Lower lobe of right lung (tissue), 2 donors: ENCODE results near the gene PARN. TPM values are rescaled to one million over a fixed set of nuclear protein-coding genes. Genes with fewer than 3 reads are reported as not detected.

Experiments used
- ATAC-seq, 2 donors: fragments of 200-7000 bp; cut with Tn5 transposase; one replicate each; pipeline ENCODE4 v1.9.1; 2020 to 2022; ENCODE audit warnings: mild to moderate bottlenecking in 2 of 2, moderate library complexity in 2 of 2
- DNase-seq: peaks from one replicate; pipeline ENCODE4 v3.0.0-alpha.2; 2020
- H3K27ac ChIP-seq: fragments of 200-600 bp; one replicate; pipeline ENCODE4 v1.8.0; 2022
- H3K27me3 ChIP-seq: fragments of 200-600 bp; one replicate; pipeline ENCODE4 v1.8.0; 2022; ENCODE audit warnings: low read depth
- H3K36me3 ChIP-seq: fragments of 200-600 bp; one replicate; pipeline ENCODE4 v1.8.0; 2022; ENCODE audit warnings: mild to moderate bottlenecking
- H3K4me1 ChIP-seq: fragments of 200-600 bp; one replicate; pipeline ENCODE4 v1.8.0; 2022
- H3K4me3 ChIP-seq: fragments of 200-600 bp; one replicate; pipeline ENCODE4 v1.8.0; 2022; ENCODE audit warnings: mild to moderate bottlenecking
- H3K9me3 ChIP-seq: fragments of 200-600 bp; one replicate; pipeline ENCODE4 v1.8.0; 2022
- intact Hi-C: fragments of 100-400 bp; cut with DNase I; formaldehyde crosslinking; loops from one replicate; pipeline ENCODE4 v1.11.0; 2022
- total RNA-seq: library from RNA; stranded (reverse); fragmentation: NEBNext Ultra II Directional; extraction: Animal tissue kit (Norgen Biotek cat#: 25700); gene quantifications from one replicate; pipeline ENCODE4 v1.2.1, GENCODE V29; 2021
- TF ChIP-seq, protein P1 (sequence below): fragments of 200-600 bp; IDR thresholded peaks from one replicate; pipeline ENCODE4 v1.8.0; 2022; ENCODE audit warnings: antibody characterized with exemption, mild to moderate bottlenecking
- donor health status: DM: no; HTN: yes; CAD: no; lungs with severe emphysema.

Gene PARN
- total RNA-seq, 1 donor from 2014 or later = 35.7 TPM

DNA sequence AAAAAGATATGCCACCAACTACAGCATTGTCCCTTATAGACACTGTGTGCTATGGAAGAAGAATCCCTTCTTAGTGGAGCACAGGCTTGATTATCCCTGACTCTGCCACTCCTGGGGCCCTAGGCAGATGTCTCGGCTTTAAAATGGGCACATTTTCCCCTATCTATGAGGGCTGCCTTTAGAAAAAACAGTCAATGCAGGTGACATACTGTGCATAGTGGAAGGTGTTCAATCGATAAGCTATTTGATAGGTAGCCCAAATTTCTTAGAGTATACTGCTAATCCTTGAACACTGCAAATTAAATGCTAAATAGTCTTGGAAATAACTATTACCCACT is 64.4 kb downstream of the PARN start:
- Histone ChIP-seq H3K27ac (no peak overlapping the region), H3K4me1 (peaks cover 42% of the 10 kb centered on the region), H3K4me3 (no peak overlapping the region), H3K27me3 (no peaks in the 10 kb centered on the region), H3K9me3 (no peaks in the 10 kb centered on the region), H3K36me3 (peaks cover 26% of the 10 kb centered on the region)
- DNase-seq (no peak), ATAC-seq (no peak)
- intact Hi-C loops = no loop called here
- TF ChIP-seq, protein P1, sequence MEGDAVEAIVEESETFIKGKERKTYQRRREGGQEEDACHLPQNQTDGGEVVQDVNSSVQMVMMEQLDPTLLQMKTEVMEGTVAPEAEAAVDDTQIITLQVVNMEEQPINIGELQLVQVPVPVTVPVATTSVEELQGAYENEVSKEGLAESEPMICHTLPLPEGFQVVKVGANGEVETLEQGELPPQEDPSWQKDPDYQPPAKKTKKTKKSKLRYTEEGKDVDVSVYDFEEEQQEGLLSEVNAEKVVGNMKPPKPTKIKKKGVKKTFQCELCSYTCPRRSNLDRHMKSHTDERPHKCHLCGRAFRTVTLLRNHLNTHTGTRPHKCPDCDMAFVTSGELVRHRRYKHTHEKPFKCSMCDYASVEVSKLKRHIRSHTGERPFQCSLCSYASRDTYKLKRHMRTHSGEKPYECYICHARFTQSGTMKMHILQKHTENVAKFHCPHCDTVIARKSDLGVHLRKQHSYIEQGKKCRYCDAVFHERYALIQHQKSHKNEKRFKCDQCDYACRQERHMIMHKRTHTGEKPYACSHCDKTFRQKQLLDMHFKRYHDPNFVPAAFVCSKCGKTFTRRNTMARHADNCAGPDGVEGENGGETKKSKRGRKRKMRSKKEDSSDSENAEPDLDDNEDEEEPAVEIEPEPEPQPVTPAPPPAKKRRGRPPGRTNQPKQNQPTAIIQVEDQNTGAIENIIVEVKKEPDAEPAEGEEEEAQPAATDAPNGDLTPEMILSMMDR = no peak

DNA sequence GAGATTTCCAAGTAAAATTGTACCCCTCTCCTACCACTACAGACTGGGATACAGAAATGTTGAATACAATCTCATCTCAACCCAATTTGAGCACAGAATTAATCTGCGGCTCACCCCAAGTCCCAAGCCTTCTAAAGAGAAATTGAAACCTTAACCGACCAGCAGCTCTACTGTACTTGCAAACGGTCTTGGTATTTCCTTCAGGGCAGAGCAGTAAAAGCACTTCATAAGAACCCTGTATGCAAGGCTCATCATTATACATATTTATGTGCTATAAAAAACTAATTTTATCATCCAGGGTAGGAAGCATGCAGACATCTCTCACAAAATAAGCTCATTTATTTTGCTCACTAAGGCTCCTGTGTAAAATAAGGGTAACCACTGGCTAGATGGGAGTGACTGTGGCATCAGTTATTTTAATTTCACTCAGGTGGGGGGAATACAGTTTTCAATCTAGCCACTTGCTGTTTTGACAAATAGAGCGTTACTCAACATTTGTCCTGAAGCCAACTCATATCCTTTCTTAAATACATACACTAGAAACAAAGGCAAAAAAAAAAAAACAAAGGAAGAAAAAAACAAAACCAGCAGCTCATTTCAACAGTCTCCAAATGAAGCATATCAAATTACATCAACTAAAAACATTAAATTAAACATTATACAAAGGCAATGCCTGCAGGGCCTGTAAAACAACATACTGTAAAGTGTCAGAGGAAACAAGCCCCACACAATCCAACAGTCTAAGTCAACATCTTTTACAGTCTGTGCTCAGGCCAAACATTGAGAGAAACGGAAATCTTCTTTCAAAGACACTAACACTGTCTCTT is 65.0 kb downstream of the PARN start:
- no peaks in the 10 kb centered on the region for H3K9me3 ChIP-seq
- H3K27me3 ChIP-seq = no peaks in the 10 kb centered on the region
- peaks cover 48% of the 10 kb centered on the region for H3K4me1 ChIP-seq
- H3K4me3 ChIP-seq = no peak overlapping the region
- DNase-seq (no peak), ATAC-seq (peak in 1 of 2 donors; percentile 26)
- TF ChIP-seq, protein P1 = no peak
- H3K27ac ChIP-seq = peak overlapping the region; percentile 4
- intact Hi-C loops = no loop called here
- H3K36me3 ChIP-seq = peaks cover 26% of the 10 kb centered on the region

DNA sequence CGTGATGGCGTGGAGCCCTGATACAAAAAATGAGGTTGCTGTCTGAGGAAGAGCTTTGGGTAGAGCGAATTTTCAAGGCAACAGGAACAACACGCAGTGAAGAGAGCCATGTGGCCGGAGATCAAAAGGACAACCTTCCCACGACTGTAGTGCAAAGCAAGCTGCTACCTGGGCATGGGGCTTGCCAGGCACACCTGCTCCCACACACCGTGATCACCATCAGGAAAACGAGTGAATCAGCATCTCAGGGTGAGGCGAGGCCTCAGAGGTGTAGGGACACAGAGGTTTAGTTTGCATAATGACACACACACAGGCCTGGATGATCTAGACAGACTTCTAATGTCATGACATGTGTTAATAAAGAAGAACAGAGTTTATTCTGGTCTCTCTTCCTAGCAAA is 65.7 kb downstream of the PARN start:
- peaks cover 26% of the 10 kb centered on the region for H3K36me3 ChIP-seq
- no peak overlapping the region for H3K4me3 ChIP-seq
- peak in 1 of 2 donors; percentile 62 for ATAC-seq
- H3K27me3 ChIP-seq = no peaks in the 10 kb centered on the region
- no peak for DNase-seq
- H3K27ac ChIP-seq = peak overlapping the region; percentile 4
- intact Hi-C loops = no loop called here
- no peaks in the 10 kb centered on the region for H3K9me3 ChIP-seq
- H3K4me1 ChIP-seq = peaks cover 51% of the 10 kb centered on the region
- TF ChIP-seq, protein P1 = no peak

DNA sequence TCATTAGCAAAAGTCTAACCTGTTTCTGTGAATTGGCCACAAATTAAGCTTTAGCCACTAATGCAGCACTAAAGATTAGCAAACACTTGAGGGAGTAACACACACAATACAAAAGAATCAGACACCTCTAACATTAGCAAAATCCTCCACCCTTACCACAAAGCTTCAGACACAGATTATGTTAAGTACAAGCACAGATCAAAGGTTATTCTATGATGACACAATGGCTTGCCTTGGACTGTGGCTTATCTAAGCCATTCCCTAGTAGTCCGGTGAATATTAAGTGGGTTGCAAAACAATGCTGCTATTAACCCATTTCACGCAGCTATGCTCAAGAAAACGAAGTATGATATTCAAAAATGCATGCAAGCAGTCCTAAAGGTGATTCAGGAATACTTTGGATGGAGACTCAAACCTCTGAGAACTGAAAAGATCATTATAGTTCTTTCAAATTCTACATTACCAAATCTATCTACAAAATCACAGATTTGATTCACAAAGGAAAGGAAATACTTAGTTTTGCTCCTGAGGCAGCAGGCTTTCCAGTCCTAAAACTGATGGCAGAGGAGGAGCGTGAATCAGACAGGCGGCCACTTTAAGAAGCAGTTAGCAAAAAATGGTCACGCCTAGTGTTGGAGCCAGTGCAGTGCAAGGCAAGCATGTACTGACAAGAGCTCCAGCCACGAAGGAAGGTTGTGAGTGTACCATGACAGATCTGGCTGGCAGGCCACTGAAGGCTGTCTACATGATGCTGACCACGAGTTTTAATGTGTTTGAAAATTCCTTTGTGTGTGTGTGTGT is 67.2 kb downstream of the PARN start:
- peaks cover 25% of the 10 kb centered on the region for H3K36me3 ChIP-seq
- no peaks in the 10 kb centered on the region for H3K9me3 ChIP-seq
- DNase-seq = no peak
- H3K4me3 ChIP-seq = no peak overlapping the region
- no peaks in the 10 kb centered on the region for H3K27me3 ChIP-seq
- H3K27ac ChIP-seq = no peak overlapping the region
- peaks cover 51% of the 10 kb centered on the region for H3K4me1 ChIP-seq
- intact Hi-C loops = no loop called here
- TF ChIP-seq, protein P1 = no peak
- peak; percentile 62 to 67 for ATAC-seq

DNA sequence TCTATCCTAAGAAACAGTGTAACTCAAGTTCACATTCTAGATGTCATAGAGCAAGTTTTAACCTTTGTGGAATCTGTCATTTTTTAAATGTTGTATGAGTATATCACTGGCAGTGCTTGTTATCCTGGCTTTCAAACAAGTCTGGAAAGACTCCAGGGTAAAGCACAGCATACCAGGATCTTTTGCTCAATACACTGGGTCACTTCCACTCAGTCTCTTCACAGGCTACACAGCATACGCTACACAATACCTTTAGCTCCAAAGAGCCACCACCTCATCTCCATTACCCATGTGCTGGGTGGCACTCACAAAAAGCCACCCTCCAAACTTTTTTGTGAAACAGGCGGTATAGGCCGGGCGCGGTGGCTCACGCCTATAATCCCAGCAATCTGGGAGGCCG is 69.5 kb downstream of the PARN start:
- TF ChIP-seq, protein P1 = no peak
- DNase-seq (no peak), ATAC-seq (peak in 1 of 2 donors; percentile 39)
- Histone ChIP-seq H3K9me3 (no peaks in the 10 kb centered on the region), H3K36me3 (peaks cover 21% of the 10 kb centered on the region), H3K27me3 (no peaks in the 10 kb centered on the region), H3K4me3 (no peak overlapping the region), H3K27ac (no peak overlapping the region), H3K4me1 (peaks cover 32% of the 10 kb centered on the region)
- intact Hi-C loops = no loop called here
